ENCODE data around the gene EIF4E. TPM values are rescaled to one million over a fixed set of nuclear protein-coding genes. Genes with fewer than 3 reads are reported as not detected.

The EIF4E gene
- total RNA-seq, 1 donor from 2014 or later: 174 TPM

Small RNAs within 50 kb of the gene (small RNA-seq; reads per million reads assigned to genes)
- gene RNU7-149P (ENCODE audit: low replicate concordance) (not detected), gene TBCAP3 (ENCODE audit: low replicate concordance) (not detected)

Other genes with a start within 250 kb of the EIF4E start
- 35.9 TPM for gene METAP1, start 66.6 kb upstream of the EIF4E start, total RNA-seq
- 79.2 TPM for gene ADH5, start 159.7 kb upstream of the EIF4E start, total RNA-seq
- gene ADH4, start 215.2 kb upstream of the EIF4E start, total RNA-seq: not detected